Fibroblast of gingiva (primary cell): ENCODE data around the gene SMCO4.
"Not testable (repeated sequence)": the region's sequence is repeated elsewhere in the genome, so short reads cannot be mapped to it uniquely, and the experiment has no call there.

Source experiments
- DNase-seq: peaks from one replicate; pipeline ENCODE4 v3.0.0-alpha.2; 2011; ENCODE audit warnings: low read depth

Gene SMCO4

GRCh38 chr11:93476796-93477195 is 66.4 kb downstream of the SMCO4 start:
- DNase-seq: peak; percentile 72

GRCh38 chr11:93474123-93474522 is 69.1 kb downstream of the SMCO4 start:
- no peak for DNase-seq

- DNase-seq: no peak
Measured at GRCh38 chr11:93468290-93468689, 74.9 kb downstream of the SMCO4 start.

GRCh38 chr11:93467054-93467453 is 76.1 kb downstream of the SMCO4 start:
- DNase-seq: no peak

- DNase-seq: no peak
Measured at GRCh38 chr11:93464927-93465540, 78.2 kb downstream of the SMCO4 start.

GRCh38 chr11:93463666-93464065 is 79.5 kb downstream of the SMCO4 start:
- not testable (repeated sequence) for DNase-seq

GRCh38 chr11:93458286-93458685 is 84.9 kb downstream of the SMCO4 start:
- no peak for DNase-seq

- no peak for DNase-seq
Measured at GRCh38 chr11:93444617-93445073, 98.5 kb downstream of the SMCO4 start.

- not testable (repeated sequence) for DNase-seq
Measured at GRCh38 chr11:93443232-93443631, 100.0 kb downstream of the SMCO4 start.

- DNase-seq: no peak
Measured at GRCh38 chr11:93432247-93432646, 110.9 kb downstream of the SMCO4 start.
